HG03064 (cell line): ENCODE results near the gene JAKMIP1.
"Not testable (repeated sequence)": the region's sequence is repeated elsewhere in the genome, so short reads cannot be mapped to it uniquely, and the experiment has no call there.

Source experiments
- ATAC-seq: cut with Tn5 transposase; IDR thresholded peaks from one replicate; pipeline ENCODE4 v1.9.1; 2021; ENCODE audit warnings: low read depth; ENCODE audit not compliant: unreplicated experiment

JAKMIP1 gene

GRCh38 chr4:6150046-6150735, 50.2 kb downstream of the JAKMIP1 start:
- no peak for ATAC-seq

GRCh38 chr4:6148506-6149205, 51.7 kb downstream of the JAKMIP1 start:
- no peak for ATAC-seq

- ATAC-seq = no peak
Observed at GRCh38 chr4:6147441-6147840, 52.9 kb downstream of the JAKMIP1 start.

- ATAC-seq = no peak
Observed at GRCh38 chr4:6143603-6144181, 56.7 kb downstream of the JAKMIP1 start.

GRCh38 chr4:6142935-6143602, 57.3 kb downstream of the JAKMIP1 start:
- no peak for ATAC-seq

GRCh38 chr4:6142511-6142910, 57.8 kb downstream of the JAKMIP1 start:
- no peak for ATAC-seq

GRCh38 chr4:6141554-6141953, 58.8 kb downstream of the JAKMIP1 start:
- ATAC-seq = no peak

- ATAC-seq = not testable (repeated sequence)
Observed at GRCh38 chr4:6141021-6141420, 59.3 kb downstream of the JAKMIP1 start.

GRCh38 chr4:6137747-6138135, 62.6 kb downstream of the JAKMIP1 start:
- ATAC-seq = no peak

GRCh38 chr4:6137027-6137746, 63.2 kb downstream of the JAKMIP1 start:
- ATAC-seq = no peak

GRCh38 chr4:6134612-6135220, 65.6 kb downstream of the JAKMIP1 start:
- ATAC-seq = no peak

- ATAC-seq = no peak
Observed at GRCh38 chr4:6132716-6133115, 67.6 kb downstream of the JAKMIP1 start.

GRCh38 chr4:6128221-6128850, 72.0 kb downstream of the JAKMIP1 start:
- no peak for ATAC-seq

GRCh38 chr4:6126971-6127745, 73.2 kb downstream of the JAKMIP1 start:
- no peak for ATAC-seq

- no peak for ATAC-seq
Observed at GRCh38 chr4:6125103-6125651, 75.2 kb downstream of the JAKMIP1 start.

- no peak for ATAC-seq
Observed at GRCh38 chr4:6124386-6125102, 75.8 kb downstream of the JAKMIP1 start.

- ATAC-seq = no peak
Observed at GRCh38 chr4:6123976-6124375, 76.4 kb downstream of the JAKMIP1 start.

GRCh38 chr4:6123541-6123940, 76.8 kb downstream of the JAKMIP1 start:
- no peak for ATAC-seq
